Measurements from ENCODE around the gene GCNT3. TPM values are rescaled to one million over a fixed set of nuclear protein-coding genes. Genes with fewer than 3 reads are reported as not detected.

The GCNT3 gene
- total RNA-seq, 1 donor from 2014 or later, result 0.70 TPM

DNA sequence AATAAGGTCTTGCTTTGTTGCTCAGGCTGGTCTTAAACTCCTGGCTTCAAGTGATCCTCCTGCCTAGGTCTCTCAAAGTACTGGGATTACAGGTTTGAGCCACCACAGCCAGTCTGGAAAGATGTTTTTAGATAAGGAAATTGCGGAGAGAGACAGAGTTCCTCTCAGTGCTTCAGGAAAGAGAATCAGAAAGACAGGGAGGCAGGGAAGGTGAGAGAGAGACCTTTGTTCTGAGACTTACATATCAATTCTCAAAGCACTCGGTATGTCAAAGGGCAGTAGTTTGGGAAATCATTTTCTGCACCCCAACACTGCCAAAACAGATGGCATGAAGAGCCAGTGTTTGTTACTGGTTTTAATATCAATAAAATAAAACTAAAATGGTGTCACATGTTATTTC lies 13.1 kb upstream of the GCNT3 start:
- H3K4me3 Mint-ChIP-seq (ENCODE audit: unreplicated experiment), result no peak overlapping the region
- H3K27ac Mint-ChIP-seq (ENCODE audit: unreplicated experiment), result no peak overlapping the region
- TF ChIP-seq, protein P1, sequence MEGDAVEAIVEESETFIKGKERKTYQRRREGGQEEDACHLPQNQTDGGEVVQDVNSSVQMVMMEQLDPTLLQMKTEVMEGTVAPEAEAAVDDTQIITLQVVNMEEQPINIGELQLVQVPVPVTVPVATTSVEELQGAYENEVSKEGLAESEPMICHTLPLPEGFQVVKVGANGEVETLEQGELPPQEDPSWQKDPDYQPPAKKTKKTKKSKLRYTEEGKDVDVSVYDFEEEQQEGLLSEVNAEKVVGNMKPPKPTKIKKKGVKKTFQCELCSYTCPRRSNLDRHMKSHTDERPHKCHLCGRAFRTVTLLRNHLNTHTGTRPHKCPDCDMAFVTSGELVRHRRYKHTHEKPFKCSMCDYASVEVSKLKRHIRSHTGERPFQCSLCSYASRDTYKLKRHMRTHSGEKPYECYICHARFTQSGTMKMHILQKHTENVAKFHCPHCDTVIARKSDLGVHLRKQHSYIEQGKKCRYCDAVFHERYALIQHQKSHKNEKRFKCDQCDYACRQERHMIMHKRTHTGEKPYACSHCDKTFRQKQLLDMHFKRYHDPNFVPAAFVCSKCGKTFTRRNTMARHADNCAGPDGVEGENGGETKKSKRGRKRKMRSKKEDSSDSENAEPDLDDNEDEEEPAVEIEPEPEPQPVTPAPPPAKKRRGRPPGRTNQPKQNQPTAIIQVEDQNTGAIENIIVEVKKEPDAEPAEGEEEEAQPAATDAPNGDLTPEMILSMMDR (IDR thresholded peaks at IDR 0.05), result no peak
- peaks cover 10% of the 10 kb centered on the region for H3K4me1 Mint-ChIP-seq (ENCODE audit: low read depth)
- peaks cover 1% of the 10 kb centered on the region for H3K36me3 Mint-ChIP-seq (ENCODE audit: low read depth)
- H3K9me3 Mint-ChIP-seq (ENCODE audit: low read depth), result peaks cover 13% of the 10 kb centered on the region
- DNase-seq (ENCODE audit: low spot score), result no peak
- H3K27me3 Mint-ChIP-seq (ENCODE audit: low read depth), result peaks cover 13% of the 10 kb centered on the region

DNA sequence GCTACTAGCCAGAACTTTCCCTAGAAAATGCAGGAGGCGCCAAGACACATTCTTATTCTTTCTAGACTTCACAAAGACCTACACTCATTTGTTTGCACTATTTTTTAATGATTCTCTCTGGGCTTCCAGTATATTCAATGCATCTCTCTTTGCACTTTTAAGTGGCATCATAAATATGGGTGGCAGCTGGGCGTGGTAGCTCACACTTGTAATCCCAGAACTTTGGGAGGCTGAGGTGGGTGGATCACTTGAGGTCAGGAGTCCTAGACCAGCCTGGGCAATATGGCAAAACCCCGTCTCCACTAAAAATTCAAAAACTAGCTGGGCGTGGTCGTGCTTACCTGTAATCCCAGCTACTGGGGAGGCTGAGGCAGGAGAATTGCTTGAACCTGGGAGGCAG lies 5.6 kb upstream of the GCNT3 start:
- Mint-ChIP-seq H3K4me1 (ENCODE audit: low read depth) (no peaks in the 10 kb centered on the region), H3K4me3 (ENCODE audit: unreplicated experiment) (no peak overlapping the region), H3K27ac (ENCODE audit: unreplicated experiment) (no peak overlapping the region), H3K27me3 (ENCODE audit: low read depth) (peaks cover 7% of the 10 kb centered on the region), H3K9me3 (ENCODE audit: low read depth) (peaks cover 19% of the 10 kb centered on the region), H3K36me3 (ENCODE audit: low read depth) (peaks cover 1% of the 10 kb centered on the region)
- no peak for DNase-seq (ENCODE audit: low spot score)
- TF ChIP-seq, protein P1 (IDR thresholded peaks at IDR 0.05), result no peak

DNA sequence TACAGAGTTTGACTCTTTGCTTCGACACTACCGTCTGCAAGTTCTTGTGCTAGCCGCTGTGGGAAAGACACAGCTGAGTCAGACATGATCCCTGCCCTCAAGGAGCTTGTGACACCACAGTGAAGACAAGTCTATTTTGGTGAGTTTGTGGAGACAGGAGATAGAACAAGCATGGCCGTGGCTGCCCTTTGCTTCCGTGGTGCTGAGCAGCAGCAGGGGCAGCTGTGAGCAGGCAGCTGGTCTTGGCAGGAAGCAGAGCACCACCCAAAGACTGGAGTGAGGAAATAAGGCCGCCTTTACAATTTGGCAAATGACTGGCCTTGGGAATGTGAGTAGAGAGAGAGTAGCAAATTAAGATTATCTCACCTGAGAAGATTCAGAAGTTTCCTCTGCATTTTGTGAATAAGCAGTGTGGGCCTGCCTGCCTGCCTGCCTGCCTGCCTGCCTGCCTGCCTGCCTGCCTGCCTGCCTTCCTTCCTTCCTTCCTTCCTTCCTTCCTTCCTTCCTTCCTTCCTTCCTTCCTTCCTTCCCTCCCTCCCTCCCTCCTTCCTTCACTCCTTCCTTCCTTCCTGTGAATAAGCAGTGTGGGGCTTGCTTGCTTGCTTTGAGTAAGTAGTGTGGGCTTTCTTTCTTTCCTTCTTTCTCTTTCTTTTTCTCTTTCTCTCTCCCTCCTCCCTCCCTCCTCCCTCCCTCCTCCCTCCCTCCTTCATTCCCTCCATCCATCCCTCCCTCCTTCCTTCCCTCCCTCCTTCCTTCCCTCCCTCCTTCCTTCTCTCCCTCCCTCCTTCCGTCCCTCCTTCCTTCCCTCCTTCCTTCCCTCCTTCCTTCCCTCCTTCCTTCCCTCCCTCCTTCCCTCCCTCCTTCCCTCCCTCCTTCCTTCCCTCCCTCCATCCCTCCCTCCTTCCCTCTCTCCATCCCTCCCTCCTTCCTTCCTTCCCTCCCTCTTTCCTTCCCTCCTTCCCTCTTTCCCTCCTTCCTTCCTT lies 1.6 kb upstream of the GCNT3 start:
- no peak overlapping the region for H3K4me3 Mint-ChIP-seq (ENCODE audit: unreplicated experiment)
- H3K27ac Mint-ChIP-seq (ENCODE audit: unreplicated experiment), result no peak overlapping the region
- DNase-seq (ENCODE audit: low spot score), result no peak
- no peaks in the 10 kb centered on the region for H3K36me3 Mint-ChIP-seq (ENCODE audit: low read depth)
- TF ChIP-seq, protein P1 (IDR thresholded peaks at IDR 0.05), result no peak
- H3K4me1 Mint-ChIP-seq (ENCODE audit: low read depth), result peaks cover 7% of the 10 kb centered on the region
- no peaks in the 10 kb centered on the region for H3K9me3 Mint-ChIP-seq (ENCODE audit: low read depth)
- peaks cover 10% of the 10 kb centered on the region for H3K27me3 Mint-ChIP-seq (ENCODE audit: low read depth)

- TF ChIP-seq, protein P1 (IDR thresholded peaks at IDR 0.05), result no peak
- Mint-ChIP-seq H3K4me3 (ENCODE audit: unreplicated experiment) (no peak overlapping the region), H3K9me3 (ENCODE audit: low read depth) (no peaks in the 10 kb centered on the region), H3K27ac (ENCODE audit: unreplicated experiment) (no peak overlapping the region), H3K4me1 (ENCODE audit: low read depth) (peaks cover 7% of the 10 kb centered on the region), H3K36me3 (ENCODE audit: low read depth) (no peaks in the 10 kb centered on the region), H3K27me3 (ENCODE audit: low read depth) (peaks cover 26% of the 10 kb centered on the region)
- no peak for DNase-seq (ENCODE audit: low spot score)
These were observed 2.6 kb downstream of the GCNT3 start for GRCh38 chr15:59614153-59614552.

DNA sequence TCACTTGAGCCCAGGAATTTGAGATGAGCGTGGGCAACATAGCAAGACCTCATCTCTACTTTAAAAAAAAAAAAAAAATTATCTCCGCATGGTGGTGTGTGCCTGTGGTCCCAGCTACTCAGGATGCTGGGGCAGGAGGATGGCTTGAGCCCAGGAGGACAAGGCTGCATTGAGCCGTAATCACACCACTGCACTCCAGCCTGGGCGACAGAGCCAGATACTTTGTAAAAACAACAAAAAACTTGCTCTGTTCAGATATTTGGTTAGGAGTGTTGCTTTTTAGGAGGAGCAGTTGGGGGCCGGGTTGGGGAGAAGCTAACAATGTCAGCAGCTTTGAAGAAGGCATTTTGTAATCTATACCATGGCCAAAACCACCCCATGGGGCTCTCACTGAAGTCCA lies 4.1 kb downstream of the GCNT3 start:
- no peak overlapping the region for H3K27ac Mint-ChIP-seq (ENCODE audit: unreplicated experiment)
- H3K9me3 Mint-ChIP-seq (ENCODE audit: low read depth), result no peaks in the 10 kb centered on the region
- peaks cover 29% of the 10 kb centered on the region for H3K27me3 Mint-ChIP-seq (ENCODE audit: low read depth)
- peaks cover 7% of the 10 kb centered on the region for H3K4me1 Mint-ChIP-seq (ENCODE audit: low read depth)
- no peak overlapping the region for H3K4me3 Mint-ChIP-seq (ENCODE audit: unreplicated experiment)
- TF ChIP-seq, protein P1 (IDR thresholded peaks at IDR 0.05), result no peak
- no peak for DNase-seq (ENCODE audit: low spot score)
- H3K36me3 Mint-ChIP-seq (ENCODE audit: low read depth), result no peaks in the 10 kb centered on the region
